Ovary (tissue), 9 donors: Measurements from ENCODE around the gene CDH18. TPM values are rescaled to one million over a fixed set of nuclear protein-coding genes. Genes with fewer than 3 reads are reported as not detected.

Experiments
- DNase-seq, 5 donors: peaks; one replicate each; pipeline ENCODE4 v3.0.0-alpha.2; 2019 to 2020
- H3K27ac ChIP-seq, 2 donors: fragments of 200-600 bp; one replicate each; pipeline versions ENCODE4 v1.5.1 to v1.8.0; 2019 to 2022
- H3K27me3 ChIP-seq: fragments of 200-600 bp; one replicate; pipeline ENCODE4 v1.8.0; 2022
- H3K36me3 ChIP-seq: fragments of 200-600 bp; sonication (generic); one replicate; pipeline ENCODE4 v1.5.1; 2019
- H3K4me1 ChIP-seq: one replicate; pipeline ENCODE4 v1.8.1; 2013; ENCODE audit warnings: mild to moderate bottlenecking, moderate library complexity; ENCODE audit not compliant: insufficient read depth
- H3K4me3 ChIP-seq: fragments of 200-600 bp; sonication (generic); one replicate; pipeline ENCODE4 v1.5.1; 2017
- H3K9me3 ChIP-seq, 2 donors: fragments of 200-600 bp in 1 of 2; sonication (generic) in 1 of 2; one replicate each; pipeline versions ENCODE4 v1.5.1 to v1.8.1; 2013 to 2019; ENCODE audit warnings: mild to moderate bottlenecking in 1 of 2, moderate library complexity in 1 of 2
- EP300 ChIP-seq: sonication (generic); formaldehyde crosslinking; IDR thresholded peaks from one replicate; pipeline ENCODE4 v1.6.1; 2017; ENCODE audit warnings: antibody characterized with exemption
- POLR2A ChIP-seq: fragments of 450-650 bp; IDR thresholded peaks from one replicate; pipeline ENCODE4 v1.6.1; 2017; ENCODE audit warnings: antibody characterized with exemption, mild to moderate bottlenecking, moderate library complexity
- WGBS, 3 donors: extraction: QIAGEN DNeasy Blood & Tissue Kit in 1 of 3; methylation state at CpG; one replicate each; pipeline versions ENCODE4 v1.1.5 to v1.1.7; 2013 to 2017; 5-methylcytosine and 5-hydroxymethylcytosine counted together
- intact Hi-C, 4 donors: fragments of 100-400 bp; cut with DNase I; formaldehyde crosslinking; loops; one replicate each; pipeline versions ENCODE4 v1.11.0 to v1.15.1; 2022 to 2023
- polyA plus RNA-seq, 2 donors: library from polyadenylated mRNA; stranded (reverse); fragments of 200-250 nt in 1 of 2; fragments of 350-450 nt in 1 of 2; fragmentation: Illumina TruSeq in 1 of 2; extraction: RNeasy Lipid Tissue Mini Kit (QIAGEN cat#74804) in 1 of 2; gene quantifications; one replicate each; pipeline ENCODE4 v1.2.3, GENCODE V29; 2013 to 2014
- total RNA-seq, 7 donors: library from RNA; depleted of rRNA in 2 of 7; stranded (reverse); fragments of >200 nt in 2 of 7; fragmentation: NEBNext Ultra II Directional in 3 of 7; extraction: Animal tissue kit (Norgen Biotek cat#: 25700) in 3 of 7; gene quantifications; one replicate each; pipeline versions ENCODE4 v1.1.0 to v1.2.4, GENCODE V29; 2016 to 2023
- TF ChIP-seq, protein P1 (sequence below), 3 donors: fragments of 450-650 bp in 2 of 3; fragments of 200-600 bp in 1 of 3; IDR thresholded peaks; one replicate each; pipeline versions ENCODE4 v1.5.1 to v1.8.0; 2016 to 2022; ENCODE audit warnings: antibody characterized with exemption in 3 of 3, mild to moderate bottlenecking in 1 of 3
- donor health status: DM: no; HTN: no; CAD: no; lungs with moderate emphysema.
- donor health status: DM: no; HTN: no; CAD: no.
- donor health status: Bipolar disorder and iron deficiency.
- donor health status: DM: yes; HTN: yes; CAD: no.
- donor health status: DM: no; HTN: no; CAD: no.
- donor health status: DM: yes; HTN: yes; CAD: no.

The CDH18 gene
- total and polyA plus RNA-seq, 9 donors, result 0.06 to 0.27 TPM; not detected in 7

DNA sequence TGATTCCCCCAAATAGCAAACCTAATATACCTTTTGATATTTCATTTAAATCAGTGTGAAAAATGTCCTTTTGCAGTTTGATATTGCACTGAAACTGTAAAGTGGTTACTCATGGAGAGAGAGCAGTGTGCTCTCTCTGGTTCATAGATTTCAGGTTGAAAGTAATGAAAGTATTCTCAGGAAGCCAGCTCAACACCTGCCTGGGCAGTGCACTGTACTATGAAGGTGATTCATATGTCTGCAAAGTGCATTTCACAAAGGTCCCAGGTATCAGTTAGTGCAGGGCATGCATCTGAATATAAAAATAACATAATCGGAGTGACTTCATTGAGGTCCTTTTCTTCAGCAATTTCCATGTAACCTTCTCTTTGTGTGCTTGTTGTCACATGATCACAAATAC lies 274.3 kb downstream of the CDH18 start:
- H3K4me3 ChIP-seq, result no peak overlapping the region
- DNase-seq, result no peak
- intact Hi-C loops, result no loop called here
- WGBS, 3 donors, result 89 to 92% (median 90%) methylated on average over 1 of the region's 1 CpG
- no peaks in the 10 kb centered on the region for H3K9me3 ChIP-seq
- no peak overlapping the region for H3K27ac ChIP-seq
- H3K4me1 ChIP-seq, result no peaks in the 10 kb centered on the region
- no peaks in the 10 kb centered on the region for H3K36me3 ChIP-seq
- no peaks in the 10 kb centered on the region for H3K27me3 ChIP-seq
- TF ChIP-seq, protein P1, sequence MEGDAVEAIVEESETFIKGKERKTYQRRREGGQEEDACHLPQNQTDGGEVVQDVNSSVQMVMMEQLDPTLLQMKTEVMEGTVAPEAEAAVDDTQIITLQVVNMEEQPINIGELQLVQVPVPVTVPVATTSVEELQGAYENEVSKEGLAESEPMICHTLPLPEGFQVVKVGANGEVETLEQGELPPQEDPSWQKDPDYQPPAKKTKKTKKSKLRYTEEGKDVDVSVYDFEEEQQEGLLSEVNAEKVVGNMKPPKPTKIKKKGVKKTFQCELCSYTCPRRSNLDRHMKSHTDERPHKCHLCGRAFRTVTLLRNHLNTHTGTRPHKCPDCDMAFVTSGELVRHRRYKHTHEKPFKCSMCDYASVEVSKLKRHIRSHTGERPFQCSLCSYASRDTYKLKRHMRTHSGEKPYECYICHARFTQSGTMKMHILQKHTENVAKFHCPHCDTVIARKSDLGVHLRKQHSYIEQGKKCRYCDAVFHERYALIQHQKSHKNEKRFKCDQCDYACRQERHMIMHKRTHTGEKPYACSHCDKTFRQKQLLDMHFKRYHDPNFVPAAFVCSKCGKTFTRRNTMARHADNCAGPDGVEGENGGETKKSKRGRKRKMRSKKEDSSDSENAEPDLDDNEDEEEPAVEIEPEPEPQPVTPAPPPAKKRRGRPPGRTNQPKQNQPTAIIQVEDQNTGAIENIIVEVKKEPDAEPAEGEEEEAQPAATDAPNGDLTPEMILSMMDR (IDR thresholded peaks at IDR 0.05), result no peak
- TF ChIP-seq POLR2A (no peak), EP300 (no peak)

DNA sequence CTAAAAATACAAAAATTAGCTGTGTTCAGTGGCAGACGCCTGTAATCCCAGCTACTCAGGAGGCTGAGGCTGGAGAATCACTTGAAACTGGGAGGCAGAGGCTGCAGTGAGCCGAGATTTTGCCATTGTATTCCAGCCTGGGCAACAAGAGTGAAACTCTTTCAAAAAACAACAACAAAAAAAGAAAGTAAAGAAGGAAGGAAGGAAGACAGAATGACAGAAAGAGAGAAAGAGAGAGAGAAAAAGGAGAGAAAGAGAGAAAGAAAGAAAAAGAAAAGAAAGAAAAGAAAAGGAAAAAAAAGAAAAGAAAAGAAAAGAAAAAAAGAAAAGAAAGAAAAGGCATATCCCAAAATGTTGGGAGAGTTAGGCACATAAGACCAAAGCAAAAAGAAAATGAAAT lies 278.6 kb downstream of the CDH18 start:
- Histone ChIP-seq H3K27ac (no peak overlapping the region), H3K27me3 (no peaks in the 10 kb centered on the region), H3K4me1 (no peaks in the 10 kb centered on the region), H3K36me3 (no peaks in the 10 kb centered on the region), H3K4me3 (no peak overlapping the region), H3K9me3 (no peaks in the 10 kb centered on the region)
- no peak for DNase-seq
- WGBS, 3 donors, result 92 to 97% (median 96%) methylated on average over 2 of the region's 2 CpGs
- TF ChIP-seq, protein P1 (IDR thresholded peaks at IDR 0.05), result no peak
- no peak for TF ChIP-seq EP300
- no peak for TF ChIP-seq POLR2A
- intact Hi-C loops, result no loop called here

GRCh38 chr5:19706776-19707175 lies 281.2 kb downstream of the CDH18 start:
- intact Hi-C loops, result no loop called here
- H3K27ac ChIP-seq, result no peak overlapping the region

DNA sequence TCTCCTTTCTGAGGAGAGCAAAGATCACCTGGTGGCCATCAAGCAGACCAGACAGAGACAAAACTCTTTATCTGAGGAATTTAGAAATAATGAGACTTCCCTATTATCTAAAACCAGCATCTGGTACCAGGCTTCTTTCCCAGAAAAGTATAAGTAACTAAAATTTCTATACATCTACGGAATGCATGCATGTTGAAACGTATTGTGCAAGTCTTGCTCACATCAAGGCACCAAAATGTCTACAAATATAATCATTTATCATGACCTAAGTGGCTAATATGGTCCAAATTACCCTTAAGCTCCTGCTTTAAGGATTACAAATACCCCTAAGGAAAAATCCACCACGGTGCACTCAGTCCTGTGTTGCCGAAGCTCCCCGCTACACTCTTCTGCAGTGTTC lies 286.3 kb downstream of the CDH18 start:
- Histone ChIP-seq H3K27ac (no peak overlapping the region), H3K4me1 (no peaks in the 10 kb centered on the region), H3K4me3 (no peak overlapping the region), H3K27me3 (no peaks in the 10 kb centered on the region), H3K36me3 (no peaks in the 10 kb centered on the region), H3K9me3 (peaks cover 0 to 4% of the 10 kb centered on the region in 2 donors)
- intact Hi-C loops, result no loop called here
- no peak for DNase-seq
- TF ChIP-seq, protein P1 (IDR thresholded peaks at IDR 0.05), result no peak
- TF ChIP-seq POLR2A, result no peak
- TF ChIP-seq EP300, result no peak
- 90 to 93% (median 92%) methylated on average over 5 of the region's 5 CpGs for WGBS, 3 donors

More at GRCh38 chr5:19706776-19707175, 281.2 kb downstream of the CDH18 start:
- 90 to 93% (median 90%) methylated on average over 4 of the region's 4 CpGs for WGBS, 3 donors
- H3K9me3 ChIP-seq, result peaks cover 0 to 4% of the 10 kb centered on the region in 2 donors
- H3K4me1 ChIP-seq, result no peaks in the 10 kb centered on the region
- H3K27me3 ChIP-seq, result no peaks in the 10 kb centered on the region
- DNase-seq, result no peak
- no peak for TF ChIP-seq EP300
- no peak for TF ChIP-seq POLR2A
- no peaks in the 10 kb centered on the region for H3K36me3 ChIP-seq
- H3K4me3 ChIP-seq, result no peak overlapping the region

- intact Hi-C loops, result no loop called here
- Histone ChIP-seq H3K9me3 (no peaks in the 10 kb centered on the region), H3K27me3 (no peaks in the 10 kb centered on the region), H3K27ac (no peak overlapping the region), H3K36me3 (no peaks in the 10 kb centered on the region), H3K4me3 (no peak overlapping the region), H3K4me1 (no peaks in the 10 kb centered on the region)
- WGBS, 3 donors, result 81 to 87% (median 83%) methylated on average over 4 of the region's 4 CpGs
- DNase-seq, result no peak
- TF ChIP-seq POLR2A, result no peak
- TF ChIP-seq, protein P1 (IDR thresholded peaks at IDR 0.05), result no peak
- TF ChIP-seq EP300, result no peak
These were observed 292.9 kb downstream of the CDH18 start for GRCh38 chr5:19694949-19695611.
